Measurements from ENCODE around the gene TTC34. TPM values are rescaled to one million over a fixed set of nuclear protein-coding genes. Genes with fewer than 3 reads are reported as not detected.

TTC34 gene
- total RNA-seq, 1 experiment from 2014 or later = 0.92 TPM

GRCh38 chr1:2595812-2596529 lies 205.5 kb downstream of the TTC34 start:
- TF ChIP-seq, protein P1, sequence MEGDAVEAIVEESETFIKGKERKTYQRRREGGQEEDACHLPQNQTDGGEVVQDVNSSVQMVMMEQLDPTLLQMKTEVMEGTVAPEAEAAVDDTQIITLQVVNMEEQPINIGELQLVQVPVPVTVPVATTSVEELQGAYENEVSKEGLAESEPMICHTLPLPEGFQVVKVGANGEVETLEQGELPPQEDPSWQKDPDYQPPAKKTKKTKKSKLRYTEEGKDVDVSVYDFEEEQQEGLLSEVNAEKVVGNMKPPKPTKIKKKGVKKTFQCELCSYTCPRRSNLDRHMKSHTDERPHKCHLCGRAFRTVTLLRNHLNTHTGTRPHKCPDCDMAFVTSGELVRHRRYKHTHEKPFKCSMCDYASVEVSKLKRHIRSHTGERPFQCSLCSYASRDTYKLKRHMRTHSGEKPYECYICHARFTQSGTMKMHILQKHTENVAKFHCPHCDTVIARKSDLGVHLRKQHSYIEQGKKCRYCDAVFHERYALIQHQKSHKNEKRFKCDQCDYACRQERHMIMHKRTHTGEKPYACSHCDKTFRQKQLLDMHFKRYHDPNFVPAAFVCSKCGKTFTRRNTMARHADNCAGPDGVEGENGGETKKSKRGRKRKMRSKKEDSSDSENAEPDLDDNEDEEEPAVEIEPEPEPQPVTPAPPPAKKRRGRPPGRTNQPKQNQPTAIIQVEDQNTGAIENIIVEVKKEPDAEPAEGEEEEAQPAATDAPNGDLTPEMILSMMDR (conservative IDR thresholded peaks at IDR 0.05) = no peak
- H4K8ac ChIP-seq (replicated peaks; ENCODE audit: insufficient read length, low read depth, low read length) = no peak overlapping the region
- H3K79me1 ChIP-seq (ENCODE audit: insufficient read depth, low read depth, low read length, poor library complexity, severe bottlenecking) = no peaks in the 10 kb centered on the region
- H4K5ac ChIP-seq (ENCODE audit: insufficient read length, low read depth, low read length) = no peak overlapping the region
- WGBS (ENCODE audit: extremely low coverage, insufficient read length, low lambda C conversion rate) = no CpG with 5 or more reads among the region's 31 CpGs
- Mint-ChIP-seq H3K9me3 (peaks cover 6 to 19% of the 10 kb centered on the region in 2 experiments; a peak in 4 of 5 replicates), H3K4me3 (no peak overlapping the region), H3K27me3 (ENCODE audit: low read depth) (peaks cover 9% of the 10 kb centered on the region), H3K36me3 (ENCODE audit: insufficient read depth in 1 of 3, low read depth in 3 of 3) (peaks cover 2 to 8% (median 3%) of the 10 kb centered on the region in 3 experiments; a peak in 6 of 7 replicates), H3K4me1 (no peaks in the 10 kb centered on the region), H3K27ac (no peak overlapping the region; a peak in 1 of 7 replicates)
- no peak overlapping the region for H3K9ac ChIP-seq (ENCODE audit: extremely low read depth, insufficient read length, low read length)
- H4K20me1 ChIP-seq (ENCODE audit: control insufficient read depth, insufficient read depth, insufficient read length) = no peaks in the 10 kb centered on the region
- H2BK12ac ChIP-seq (ENCODE audit: insufficient read length, low read depth, low read length) = no peak overlapping the region
- H3K18ac ChIP-seq (ENCODE audit: insufficient read length, low read depth, low read length) = no peak overlapping the region
- no peaks in the 10 kb centered on the region for H3K23me2 ChIP-seq (ENCODE audit: insufficient read length, low read depth, low read length, poor library complexity, severe bottlenecking)
- peak; percentile 25 for DNase-seq
- H3K23ac ChIP-seq (ENCODE audit: insufficient read length, low read depth, low read length) = no peak overlapping the region
- no peaks in the 10 kb centered on the region for H3K27me3 ChIP-seq (ENCODE audit: insufficient read depth, low read length)
- no peak overlapping the region for H2AK5ac ChIP-seq (ENCODE audit: insufficient read length, low read length)
- no peak overlapping the region for H3K56ac ChIP-seq (ENCODE audit: insufficient read length, low read depth, low read length)
- H3K79me2 ChIP-seq (ENCODE audit: insufficient read depth, low read length) = no peaks in the 10 kb centered on the region
- no peak overlapping the region for H3K4ac ChIP-seq (ENCODE audit: low read depth, low read length)
- no peak overlapping the region for H2AFZ ChIP-seq (ENCODE audit: low read length)
- H2BK20ac ChIP-seq (ENCODE audit: low read depth, low read length, poor library complexity, severe bottlenecking) = no peak overlapping the region
- H4K91ac ChIP-seq (ENCODE audit: insufficient read length, low read depth, low read length) = no peak overlapping the region
- H2BK15ac ChIP-seq (ENCODE audit: low read depth, low read length) = no peak overlapping the region
- no peak overlapping the region for H3K14ac ChIP-seq (ENCODE audit: insufficient read depth, low read length)
- no peak overlapping the region for H2BK120ac ChIP-seq (ENCODE audit: low read depth, low read length, poor library complexity, severe bottlenecking)
- H2BK5ac ChIP-seq (ENCODE audit: insufficient read length, low read length) = no peak overlapping the region
- no peaks in the 10 kb centered on the region for H3K4me1 ChIP-seq (ENCODE audit: insufficient read depth, low read length)
- no peak overlapping the region for H3K4me2 ChIP-seq (ENCODE audit: insufficient read depth, insufficient read length, low read length)
- H3T11ph ChIP-seq (ENCODE audit: low read length) = no peak overlapping the region
- no peaks in the 10 kb centered on the region for H3K9me3 ChIP-seq (ENCODE audit: control insufficient read depth, low read depth, low read length)
- no peak overlapping the region for H3K27ac ChIP-seq (ENCODE audit: insufficient read length, low read depth, low read length)

All from H9 (cell line).